Measurements from ENCODE around the gene BASP1. TPM values are rescaled to one million over a fixed set of nuclear protein-coding genes. Genes with fewer than 3 reads are reported as not detected.
"Not testable (repeated sequence)": the region's sequence is repeated elsewhere in the genome, so short reads cannot be mapped to it uniquely, and the experiment has no call there.

Gene BASP1
- total and polyA plus RNA-seq, 2 experiments from 2014 or later, result 134 to 183 TPM

GRCh38 chr5:17189381-17190036 is 27.9 kb upstream of the BASP1 start:
- no peaks in the 10 kb centered on the region for H3K27me3 ChIP-seq
- 26% methylated on average over 13 of the region's 13 CpGs for WGBS (ENCODE audit: low lambda C conversion rate, missing lambda C conversion rate)
- H2AFZ ChIP-seq, result no peak overlapping the region
- no peaks in the 10 kb centered on the region for H3K9me3 ChIP-seq (ENCODE audit: low read depth)
- H3K36me3 ChIP-seq (replicated peaks; ENCODE audit: insufficient read depth, low read depth), result no peaks in the 10 kb centered on the region
- no peaks in the 10 kb centered on the region for H3K9me2 ChIP-seq (replicated peaks; ENCODE audit: insufficient read depth)
- peaks cover 13% of the 10 kb centered on the region for H3K4me1 ChIP-seq (ENCODE audit: insufficient read depth)
- peak overlapping the region; percentile 15 for H3K4me2 ChIP-seq
- no peak for TF ChIP-seq EZH2 (IDR thresholded peaks at IDR 0.05; ENCODE audit: borderline replicate concordance)
- peak; percentile 97 for TF ChIP-seq CTCF (IDR thresholded peaks at IDR 0.05; ENCODE audit: poor library complexity)
- H3K79me2 ChIP-seq, result no peaks in the 10 kb centered on the region
- peak overlapping the region; percentile 9 for H3K27ac ChIP-seq
- peak; percentile 90 for DNase-seq (ENCODE audit: low spot score)
- no peaks in the 10 kb centered on the region for H4K20me1 ChIP-seq (ENCODE audit: insufficient read depth, poor library complexity, severe bottlenecking)
- no peak overlapping the region for H3K4me3 ChIP-seq

DNA sequence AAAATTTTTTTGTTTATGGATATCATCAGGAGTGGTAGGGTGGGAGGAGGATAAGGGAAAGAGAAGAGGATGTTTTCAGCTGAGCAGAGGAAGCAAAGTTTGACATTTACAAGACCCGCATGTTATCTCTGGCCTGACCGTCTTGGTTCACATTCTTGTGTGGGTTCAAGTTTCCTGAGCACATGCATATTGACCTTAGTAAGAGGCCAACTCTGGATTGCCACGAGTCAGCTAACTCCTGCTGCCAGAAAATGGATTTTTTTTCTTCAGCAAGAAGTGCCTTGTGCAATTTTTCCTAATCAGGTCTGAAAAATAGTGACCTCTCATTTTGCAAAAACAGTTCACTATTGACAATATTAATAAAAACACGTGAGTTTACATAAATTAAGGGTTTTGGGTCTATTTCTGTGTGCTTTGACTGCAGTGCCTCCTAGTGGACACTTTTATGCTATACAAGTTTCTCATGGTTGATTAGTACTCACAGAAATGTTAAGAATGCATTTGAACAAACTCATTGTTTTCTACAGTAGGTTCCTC is 27.1 kb upstream of the BASP1 start:
- H3K4me3 ChIP-seq, result no peak overlapping the region
- peaks cover 13% of the 10 kb centered on the region for H3K4me1 ChIP-seq (ENCODE audit: insufficient read depth)
- H3K79me2 ChIP-seq, result no peaks in the 10 kb centered on the region
- no peak overlapping the region for H2AFZ ChIP-seq
- peak; percentile 72 for DNase-seq (ENCODE audit: low spot score)
- no peaks in the 10 kb centered on the region for H3K27me3 ChIP-seq
- H3K36me3 ChIP-seq (replicated peaks; ENCODE audit: insufficient read depth, low read depth), result no peaks in the 10 kb centered on the region
- H4K20me1 ChIP-seq (ENCODE audit: insufficient read depth, poor library complexity, severe bottlenecking), result no peaks in the 10 kb centered on the region
- peak overlapping the region; percentile 13 for H3K27ac ChIP-seq
- TF ChIP-seq EZH2 (IDR thresholded peaks at IDR 0.05; ENCODE audit: borderline replicate concordance) (no peak), EZH2phosphoT487 (IDR thresholded peaks at IDR 0.05; ENCODE audit: low read depth, severe bottlenecking, unreplicated experiment) (no peak), CTCF (IDR thresholded peaks at IDR 0.05; ENCODE audit: poor library complexity) (peak; percentile 97)
- 13% methylated on average over 4 of the region's 4 CpGs for WGBS (ENCODE audit: low lambda C conversion rate, missing lambda C conversion rate)
- H3K9me2 ChIP-seq (replicated peaks; ENCODE audit: insufficient read depth), result no peaks in the 10 kb centered on the region
- H3K9me3 ChIP-seq (ENCODE audit: low read depth), result no peaks in the 10 kb centered on the region
- H3K4me2 ChIP-seq, result peak overlapping the region; percentile 26

DNA sequence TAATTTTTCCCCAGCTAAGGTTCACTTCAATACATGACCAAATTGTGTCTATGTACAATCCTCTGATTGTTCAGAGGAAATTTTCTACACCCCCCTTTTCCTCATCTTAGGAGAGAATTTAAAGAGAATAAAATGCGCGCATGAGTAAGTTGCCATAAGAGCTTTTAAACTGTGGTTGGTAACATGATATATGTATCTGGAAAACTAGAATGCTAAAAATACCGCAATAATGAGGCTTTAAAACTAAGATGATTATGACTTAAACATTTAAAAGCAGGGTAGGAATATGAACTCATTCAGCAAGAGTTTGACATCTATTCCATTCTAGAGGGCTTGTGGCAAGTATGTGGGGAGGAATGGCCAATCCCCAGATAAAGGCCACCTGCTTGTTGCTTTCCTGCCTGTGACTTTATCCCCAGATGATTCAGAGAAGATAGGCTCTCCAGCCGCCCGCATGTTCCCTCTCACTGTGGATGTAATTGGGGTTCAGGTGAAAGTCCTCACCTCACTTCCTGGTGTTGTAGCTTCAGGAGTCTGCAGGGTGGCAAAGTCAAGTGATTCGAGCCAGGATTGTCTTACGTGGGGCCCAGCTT is 26.5 kb upstream of the BASP1 start:
- Histone ChIP-seq H3K79me2 (no peaks in the 10 kb centered on the region), H3K27ac (peak overlapping the region; percentile 13), H3K9me3 (ENCODE audit: low read depth) (no peaks in the 10 kb centered on the region), H3K9me2 (replicated peaks; ENCODE audit: insufficient read depth) (no peaks in the 10 kb centered on the region), H4K20me1 (ENCODE audit: insufficient read depth, poor library complexity, severe bottlenecking) (no peaks in the 10 kb centered on the region), H3K27me3 (no peaks in the 10 kb centered on the region), H3K4me3 (no peak overlapping the region), H2AFZ (no peak overlapping the region), H3K4me2 (peak overlapping the region; percentile 26), H3K36me3 (replicated peaks; ENCODE audit: insufficient read depth, low read depth) (no peaks in the 10 kb centered on the region), H3K4me1 (ENCODE audit: insufficient read depth) (peaks cover 13% of the 10 kb centered on the region)
- WGBS (ENCODE audit: low lambda C conversion rate, missing lambda C conversion rate), result 57% methylated on average over 7 of the region's 7 CpGs
- TF ChIP-seq CTCF (IDR thresholded peaks at IDR 0.05; ENCODE audit: poor library complexity), result no peak
- peak; percentile 38 for DNase-seq (ENCODE audit: low spot score)

- not testable (repeated sequence) for H3K79me2 ChIP-seq; H3K36me3 ChIP-seq (replicated peaks; ENCODE audit: insufficient read depth, low read depth); DNase-seq (ENCODE audit: low spot score); H3K9me2 ChIP-seq (replicated peaks; ENCODE audit: insufficient read depth); H4K20me1 ChIP-seq (ENCODE audit: insufficient read depth, poor library complexity, severe bottlenecking); H3K4me3 ChIP-seq; H3K9me3 ChIP-seq (ENCODE audit: low read depth); H2AFZ ChIP-seq; H3K27me3 ChIP-seq
- Histone ChIP-seq H3K4me2 (peak overlapping the region; percentile 25), H3K4me1 (ENCODE audit: insufficient read depth) (peaks cover 13% of the 10 kb centered on the region), H3K27ac (peak overlapping the region; percentile 44)
- WGBS (ENCODE audit: low lambda C conversion rate, missing lambda C conversion rate), result 87% methylated on average over 10 of the region's 10 CpGs
These were observed 25.9 kb upstream of the BASP1 start for GRCh38 chr5:17191574-17191973.

Data from hepatocyte (in vitro differentiated cells).